ENCODE measurements around the gene SMIM44. TPM values are rescaled to one million over a fixed set of nuclear protein-coding genes. Genes with fewer than 3 reads are reported as not detected.

Gene SMIM44
- total and polyA plus RNA-seq, 3 experiments from 2014 or later = not detected

DNA sequence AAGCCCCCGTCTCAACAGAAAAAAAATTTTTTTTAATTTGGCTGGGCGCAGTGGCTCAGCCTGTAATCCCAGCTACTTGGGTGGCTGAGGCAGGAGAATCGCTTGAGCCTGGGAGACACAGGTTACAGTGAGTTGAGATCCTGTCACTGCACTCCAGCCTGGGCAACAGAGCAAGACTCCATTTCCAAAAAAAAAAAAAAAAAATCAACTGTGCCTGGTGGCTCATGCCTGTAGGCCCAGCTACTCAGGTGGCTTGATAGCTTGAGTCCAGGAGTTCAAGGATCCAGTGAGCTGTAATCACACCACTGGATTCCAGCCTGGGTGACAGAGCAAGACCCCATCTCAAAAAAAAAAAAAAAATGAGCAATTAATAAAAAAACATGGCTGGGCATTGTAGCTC, 18.5 kb upstream of the SMIM44 start:
- peaks cover 0 to 1% (median 0%) of the 10 kb centered on the region in 5 donors for H3K9me3 Mint-ChIP-seq
- ChIA-PET CTCF (no interaction called here), POLR2A (no interaction called here)
- H3K36me3 ChIP-seq (ENCODE audit: insufficient read depth, low read length) = no peaks in the 10 kb centered on the region
- no peak overlapping the region for H3K4me3 ChIP-seq (ENCODE audit: low read length)
- peaks cover 0 to 7% of the 10 kb centered on the region in 2 donors for H3K27me3 Mint-ChIP-seq
- H3K4me1 Mint-ChIP-seq = peaks cover 34 to 47% (median 38%) of the 10 kb centered on the region in 3 donors
- H3K27me3 ChIP-seq (ENCODE audit: insufficient read depth, low read length, poor library complexity, severe bottlenecking) = no peaks in the 10 kb centered on the region
- no peak overlapping the region for H3K4me3 Mint-ChIP-seq
- DNase-seq = no peak
- H3K27ac ChIP-seq (ENCODE audit: low read depth, low read length) = no peak overlapping the region
- H3K9me3 ChIP-seq (ENCODE audit: low read length) = no peaks in the 10 kb centered on the region
- peak overlapping the region in 3 of 8 donors; percentile 13 to 94 (median 83) for H3K27ac Mint-ChIP-seq
- H3K36me3 Mint-ChIP-seq = peaks cover 0 to 21% (median 2%) of the 10 kb centered on the region in 3 donors
- peaks cover 24% of the 10 kb centered on the region for H3K4me1 ChIP-seq (ENCODE audit: insufficient read depth, low read length)

GRCh38 chr19:3500429-3501101, 17.3 kb upstream of the SMIM44 start, which contains the start of gene DOHH:
TSS of gene DOHH (minus strand) at chr19:3500674. CDS start at chr19:3496814, 3,860 bp downstream.
- H3K27ac Mint-ChIP-seq = peak within 1 kb of the TSS; percentile 94 to 99 (median 98)
- no peaks in the 10 kb centered on the region for H3K27me3 ChIP-seq (ENCODE audit: insufficient read depth, low read length, poor library complexity, severe bottlenecking)
- H3K4me3 Mint-ChIP-seq = peak within 1 kb of the TSS; percentile 89 to 96 (median 94)
- H3K4me3 ChIP-seq (ENCODE audit: low read length) = peak within 1 kb of the TSS; percentile 76
- H3K36me3 ChIP-seq (ENCODE audit: insufficient read depth, low read length) = no peaks in the 10 kb centered on the region
- peak; percentile 89 to 96 (median 93) for DNase-seq
- ChIA-PET CTCF (interaction anchor here (0.7 to 2.7 kb wide), 4 partner anchors 9 to 30 kb away, joined by 3 to 10 read pairs (median 4); no protein-coding TSS in a partner anchor), POLR2A (no interaction called here)
- H3K36me3 Mint-ChIP-seq = peaks cover 0 to 25% (median 4%) of the 10 kb centered on the region in 3 donors
- peaks cover 29 to 42% (median 32%) of the 10 kb centered on the region in 3 donors for H3K4me1 Mint-ChIP-seq
- H3K27ac ChIP-seq (ENCODE audit: low read depth, low read length) = peak within 1 kb of the TSS; percentile 96
- H3K9me3 Mint-ChIP-seq = peaks cover 0 to 1% (median 0%) of the 10 kb centered on the region in 5 donors
- peaks cover 24% of the 10 kb centered on the region for H3K4me1 ChIP-seq (ENCODE audit: insufficient read depth, low read length)
- peaks cover 0 to 7% of the 10 kb centered on the region in 2 donors for H3K27me3 Mint-ChIP-seq
- H3K9me3 ChIP-seq (ENCODE audit: low read length) = no peaks in the 10 kb centered on the region

- H3K4me3 Mint-ChIP-seq = peak overlapping the region; percentile 89 to 96 (median 94)
- peaks cover 0 to 30% (median 4%) of the 10 kb centered on the region in 3 donors for H3K36me3 Mint-ChIP-seq
- H3K27ac Mint-ChIP-seq = peak overlapping the region; percentile 94 to 99 (median 98)
- H3K36me3 ChIP-seq (ENCODE audit: insufficient read depth, low read length) = no peaks in the 10 kb centered on the region
- peaks cover 17% of the 10 kb centered on the region for H3K4me1 ChIP-seq (ENCODE audit: insufficient read depth, low read length)
- POLR2A ChIA-PET = no interaction called here
- no peaks in the 10 kb centered on the region for H3K9me3 ChIP-seq (ENCODE audit: low read length)
- no peak for DNase-seq
- H3K4me1 Mint-ChIP-seq = peaks cover 27 to 38% (median 28%) of the 10 kb centered on the region in 3 donors
- peaks cover 0 to 7% of the 10 kb centered on the region in 2 donors for H3K27me3 Mint-ChIP-seq
- CTCF ChIA-PET = interaction anchor here (0.9 to 2.7 kb wide), 3 partner anchors 9 to 18 kb away, joined by 3 to 10 read pairs (median 5); no protein-coding TSS in a partner anchor
- peak overlapping the region; percentile 76 for H3K4me3 ChIP-seq (ENCODE audit: low read length)
- H3K27me3 ChIP-seq (ENCODE audit: insufficient read depth, low read length, poor library complexity, severe bottlenecking) = no peaks in the 10 kb centered on the region
- peak overlapping the region; percentile 96 for H3K27ac ChIP-seq (ENCODE audit: low read depth, low read length)
- peaks cover 0 to 1% (median 0%) of the 10 kb centered on the region in 5 donors for H3K9me3 Mint-ChIP-seq
Observed at GRCh38 chr19:3499738-3500428, 16.6 kb upstream of the SMIM44 start.

DNA sequence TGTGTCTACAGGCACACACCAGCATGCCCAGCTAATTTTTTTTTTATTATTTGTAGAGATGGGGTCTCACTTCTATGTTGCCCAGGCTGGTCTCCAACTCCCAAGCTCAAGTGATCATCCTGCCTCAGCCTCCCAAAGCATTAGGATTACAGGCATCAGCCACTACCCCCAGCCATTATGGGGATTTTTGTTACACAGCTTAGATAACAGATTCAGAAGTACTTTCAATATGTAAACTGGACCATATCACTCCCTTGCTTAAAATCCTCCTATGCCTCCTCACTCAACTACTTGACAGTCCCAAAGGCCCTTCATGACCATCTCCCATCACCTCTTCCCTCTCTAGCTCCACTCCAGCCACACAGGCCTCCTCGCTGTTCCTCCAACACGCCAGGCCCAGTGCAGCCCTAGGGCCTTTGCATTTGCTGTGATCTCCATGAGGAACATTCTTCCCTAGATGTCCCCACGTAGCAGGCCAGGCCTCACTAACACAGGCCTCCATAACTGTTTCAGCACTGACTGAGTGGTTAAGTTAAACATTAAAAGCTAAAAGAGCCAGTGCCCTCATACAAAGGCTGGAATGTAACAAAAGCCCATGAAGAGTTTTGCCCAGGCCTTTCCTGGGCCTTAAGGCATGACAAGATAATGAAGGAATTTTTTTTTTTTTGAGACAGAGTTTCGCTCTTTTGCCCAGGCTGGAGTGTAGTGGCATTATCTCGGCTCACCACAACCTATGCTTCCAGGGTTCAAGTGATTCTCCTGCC, 14.7 kb upstream of the SMIM44 start:
- Histone ChIP-seq H3K36me3 (ENCODE audit: insufficient read depth, low read length) (no peaks in the 10 kb centered on the region), H3K27me3 (ENCODE audit: insufficient read depth, low read length, poor library complexity, severe bottlenecking) (no peaks in the 10 kb centered on the region), H3K27ac (ENCODE audit: low read depth, low read length) (no peak overlapping the region), H3K4me1 (ENCODE audit: insufficient read depth, low read length) (peaks cover 14% of the 10 kb centered on the region), H3K4me3 (ENCODE audit: low read length) (no peak overlapping the region), H3K9me3 (ENCODE audit: low read length) (no peaks in the 10 kb centered on the region)
- DNase-seq = no peak
- POLR2A ChIA-PET = no interaction called here
- Mint-ChIP-seq H3K4me3 (peak overlapping the region in 3 of 7 donors; percentile 2 to 77 (median 69)), H3K27me3 (peaks cover 0 to 4% of the 10 kb centered on the region in 2 donors), H3K4me1 (peaks cover 22 to 33% (median 23%) of the 10 kb centered on the region in 3 donors), H3K27ac (peak overlapping the region in 2 of 8 donors; percentile 16 to 23), H3K36me3 (peaks cover 0 to 43% (median 4%) of the 10 kb centered on the region in 3 donors), H3K9me3 (peaks cover 0 to 1% (median 0%) of the 10 kb centered on the region in 5 donors)
- CTCF ChIA-PET = no interaction called here

- Mint-ChIP-seq H3K36me3 (peaks cover 0 to 52% (median 4%) of the 10 kb centered on the region in 3 donors), H3K4me1 (peaks cover 22 to 33% (median 23%) of the 10 kb centered on the region in 3 donors), H3K4me3 (peak overlapping the region in 1 of 7 donors; percentile 77), H3K27me3 (peaks cover 0 to 4% of the 10 kb centered on the region in 2 donors), H3K27ac (peak overlapping the region in 2 of 8 donors; percentile 16 to 36), H3K9me3 (peaks cover 0 to 1% (median 0%) of the 10 kb centered on the region in 5 donors)
- ChIA-PET POLR2A (interaction anchor here (0.5 kb wide), 1 partner anchor 12 kb away, joined by 4 read pairs; no protein-coding TSS in a partner anchor), CTCF (no interaction called here)
- Histone ChIP-seq H3K36me3 (ENCODE audit: insufficient read depth, low read length) (no peaks in the 10 kb centered on the region), H3K27ac (ENCODE audit: low read depth, low read length) (no peak overlapping the region), H3K9me3 (ENCODE audit: low read length) (no peaks in the 10 kb centered on the region), H3K4me1 (ENCODE audit: insufficient read depth, low read length) (peaks cover 14% of the 10 kb centered on the region), H3K4me3 (ENCODE audit: low read length) (no peak overlapping the region), H3K27me3 (ENCODE audit: insufficient read depth, low read length, poor library complexity, severe bottlenecking) (no peaks in the 10 kb centered on the region)
- no peak for DNase-seq
Observed at GRCh38 chr19:3496392-3497273, 13.4 kb upstream of the SMIM44 start.

DNA sequence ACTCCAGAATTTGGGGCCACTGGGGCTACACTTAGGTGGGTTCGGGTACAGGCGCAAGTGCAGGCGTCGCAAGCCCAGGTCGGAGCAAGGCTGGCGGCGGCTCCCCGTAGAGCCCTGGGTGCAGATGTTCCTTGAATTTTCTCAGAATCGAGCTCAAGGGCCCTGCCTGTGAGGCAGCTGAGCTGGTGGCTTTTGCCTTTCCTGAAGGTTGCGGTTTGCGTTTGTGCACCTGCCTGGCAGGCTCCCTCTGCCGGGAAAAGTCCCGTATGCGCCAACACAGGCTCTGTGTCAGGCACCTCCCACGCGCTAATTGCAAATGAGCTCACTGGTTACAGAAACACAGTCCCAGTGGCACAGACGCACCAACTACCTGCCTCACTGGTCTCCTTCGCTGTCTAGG, 11.3 kb upstream of the SMIM44 start:
- Histone ChIP-seq H3K27ac (ENCODE audit: low read depth, low read length) (no peak overlapping the region), H3K27me3 (ENCODE audit: insufficient read depth, low read length, poor library complexity, severe bottlenecking) (no peaks in the 10 kb centered on the region), H3K36me3 (ENCODE audit: insufficient read depth, low read length) (no peaks in the 10 kb centered on the region), H3K4me3 (ENCODE audit: low read length) (no peak overlapping the region), H3K4me1 (ENCODE audit: insufficient read depth, low read length) (peaks cover 3% of the 10 kb centered on the region), H3K9me3 (ENCODE audit: low read length) (no peaks in the 10 kb centered on the region)
- Mint-ChIP-seq H3K36me3 (peaks cover 0 to 53% (median 4%) of the 10 kb centered on the region in 3 donors), H3K27ac (no peak overlapping the region), H3K27me3 (no peaks in the 10 kb centered on the region), H3K4me3 (no peak overlapping the region), H3K4me1 (peaks cover 10 to 17% (median 12%) of the 10 kb centered on the region in 3 donors), H3K9me3 (no peaks in the 10 kb centered on the region)
- ChIA-PET CTCF (interaction anchor here (0.6 to 1.4 kb wide), 2 partner anchors 9 to 328 kb away, joined by 3 to 7 read pairs; no protein-coding TSS in a partner anchor), POLR2A (interaction anchor here (0.5 kb wide), 1 partner anchor 15 kb away, joined by 3 read pairs; no protein-coding TSS in a partner anchor)
- no peak for DNase-seq

- H3K9me3 Mint-ChIP-seq = no peaks in the 10 kb centered on the region
- H3K27me3 Mint-ChIP-seq = no peaks in the 10 kb centered on the region
- H3K27ac Mint-ChIP-seq = no peak overlapping the region
- Histone ChIP-seq H3K27me3 (ENCODE audit: insufficient read depth, low read length, poor library complexity, severe bottlenecking) (no peaks in the 10 kb centered on the region), H3K4me1 (ENCODE audit: insufficient read depth, low read length) (no peaks in the 10 kb centered on the region), H3K4me3 (ENCODE audit: low read length) (no peak overlapping the region), H3K36me3 (ENCODE audit: insufficient read depth, low read length) (no peaks in the 10 kb centered on the region), H3K9me3 (ENCODE audit: low read length) (no peaks in the 10 kb centered on the region), H3K27ac (ENCODE audit: low read depth, low read length) (no peak overlapping the region)
- peaks cover 7 to 14% (median 10%) of the 10 kb centered on the region in 3 donors for H3K4me1 Mint-ChIP-seq
- H3K4me3 Mint-ChIP-seq = no peak overlapping the region
- H3K36me3 Mint-ChIP-seq = peaks cover 0 to 52% (median 2%) of the 10 kb centered on the region in 3 donors
- ChIA-PET POLR2A (no interaction called here), CTCF (interaction anchor here (0.6 to 1.4 kb wide), 2 partner anchors 8 to 328 kb away, joined by 3 to 7 read pairs; no protein-coding TSS in a partner anchor)
- DNase-seq = no peak
Observed at GRCh38 chr19:3494051-3494450, 10.8 kb upstream of the SMIM44 start.
